Nephron progenitor cell (in vitro differentiated cells): Measurements from ENCODE around the gene POLR1E.
A peak's percentile ranks its signal among the peaks of the same experiment; 100 is the strongest.
"Not testable (repeated sequence)": the region's sequence is repeated elsewhere in the genome, so short reads cannot be mapped to it uniquely, and the experiment has no call there.

Experiments
- DNase-seq: peaks from one replicate; pipeline ENCODE4 v3.0.0; 2021
- H3K27ac Mint-ChIP-seq: 2 replicates; pipeline ENCODE4 v1.8.0; 2021; ENCODE audit warnings: mild to moderate bottlenecking, moderate library complexity, mixed read lengths
- H3K27me3 Mint-ChIP-seq: 2 replicates; pipeline ENCODE4 v1.8.0; 2021; ENCODE audit warnings: mild to moderate bottlenecking, low read depth, mixed read lengths; ENCODE audit not compliant: poor library complexity
- H3K36me3 Mint-ChIP-seq: 2 replicates; pipeline ENCODE4 v1.8.0; 2021; ENCODE audit warnings: low read depth, mixed read lengths
- H3K4me1 Mint-ChIP-seq: 2 replicates; pipeline ENCODE4 v1.8.0; 2021; ENCODE audit warnings: mixed read lengths
- H3K4me3 Mint-ChIP-seq: 2 replicates; pipeline ENCODE4 v1.8.0; 2021; ENCODE audit warnings: mild to moderate bottlenecking, moderate library complexity, mixed read lengths
- H3K9me3 Mint-ChIP-seq: 2 replicates; pipeline ENCODE4 v1.8.0; 2021; ENCODE audit warnings: mild to moderate bottlenecking, moderate library complexity, mixed read lengths
- TF ChIP-seq, protein P1 (sequence below): fragments of 200-600 bp; sonication (generic); IDR thresholded peaks from 2 replicates; pipeline ENCODE4 v1.5.0; 2021; ENCODE audit warnings: antibody characterized with exemption

Gene POLR1E

DNA sequence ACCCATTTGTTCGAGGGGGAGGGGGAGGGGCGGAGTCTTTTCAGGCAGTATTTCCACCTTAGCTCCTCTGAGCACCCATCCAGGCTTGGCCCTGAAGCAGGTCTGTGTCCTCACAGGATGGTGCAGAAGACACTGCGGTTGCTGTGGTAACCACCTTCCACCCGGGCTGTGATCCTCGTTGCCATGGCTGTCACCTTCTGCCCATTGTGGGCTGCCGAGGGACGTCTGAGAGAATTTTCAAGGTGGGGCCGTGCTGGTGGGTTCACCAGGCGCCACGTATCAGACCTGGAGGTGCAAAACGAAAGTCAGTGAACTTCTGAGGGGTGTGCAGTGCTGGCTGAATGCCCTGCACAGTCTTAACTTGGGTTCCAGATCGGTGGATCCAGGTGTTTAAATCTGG, 26.7 kb downstream of the POLR1E start:
- Mint-ChIP-seq H3K4me1 (peaks cover 6% of the 10 kb centered on the region), H3K4me3 (no peak overlapping the region), H3K27me3 (no peaks in the 10 kb centered on the region), H3K9me3 (no peaks in the 10 kb centered on the region), H3K36me3 (peaks cover 40% of the 10 kb centered on the region), H3K27ac (peak overlapping the region; percentile 81)
- DNase-seq = no peak
- TF ChIP-seq, protein P1, sequence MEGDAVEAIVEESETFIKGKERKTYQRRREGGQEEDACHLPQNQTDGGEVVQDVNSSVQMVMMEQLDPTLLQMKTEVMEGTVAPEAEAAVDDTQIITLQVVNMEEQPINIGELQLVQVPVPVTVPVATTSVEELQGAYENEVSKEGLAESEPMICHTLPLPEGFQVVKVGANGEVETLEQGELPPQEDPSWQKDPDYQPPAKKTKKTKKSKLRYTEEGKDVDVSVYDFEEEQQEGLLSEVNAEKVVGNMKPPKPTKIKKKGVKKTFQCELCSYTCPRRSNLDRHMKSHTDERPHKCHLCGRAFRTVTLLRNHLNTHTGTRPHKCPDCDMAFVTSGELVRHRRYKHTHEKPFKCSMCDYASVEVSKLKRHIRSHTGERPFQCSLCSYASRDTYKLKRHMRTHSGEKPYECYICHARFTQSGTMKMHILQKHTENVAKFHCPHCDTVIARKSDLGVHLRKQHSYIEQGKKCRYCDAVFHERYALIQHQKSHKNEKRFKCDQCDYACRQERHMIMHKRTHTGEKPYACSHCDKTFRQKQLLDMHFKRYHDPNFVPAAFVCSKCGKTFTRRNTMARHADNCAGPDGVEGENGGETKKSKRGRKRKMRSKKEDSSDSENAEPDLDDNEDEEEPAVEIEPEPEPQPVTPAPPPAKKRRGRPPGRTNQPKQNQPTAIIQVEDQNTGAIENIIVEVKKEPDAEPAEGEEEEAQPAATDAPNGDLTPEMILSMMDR = no peak

DNA sequence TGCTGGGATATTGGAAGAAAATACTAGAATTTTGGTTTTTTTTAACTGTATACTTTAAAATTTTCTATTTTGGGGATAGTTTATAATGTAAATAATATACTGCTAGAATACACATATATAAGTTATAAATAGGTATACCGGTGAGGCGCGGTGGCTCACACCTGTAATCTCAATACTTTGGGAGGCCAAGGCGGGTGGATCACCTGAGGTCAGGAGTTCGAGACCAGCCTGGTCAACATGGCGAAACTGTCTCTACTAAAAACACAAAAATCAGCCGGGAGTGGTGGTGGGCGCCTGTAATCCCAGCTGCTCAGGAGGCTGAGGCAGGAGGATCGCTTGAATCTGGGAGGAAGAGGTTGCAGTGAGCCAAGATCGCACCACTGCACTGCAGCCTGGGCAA, 28.7 kb downstream of the POLR1E start:
- H3K4me1 Mint-ChIP-seq, H3K27ac Mint-ChIP-seq, DNase-seq, H3K27me3 Mint-ChIP-seq, H3K4me3 Mint-ChIP-seq, H3K9me3 Mint-ChIP-seq: not testable (repeated sequence)
- peaks cover 55% of the 10 kb centered on the region for H3K36me3 Mint-ChIP-seq

DNA sequence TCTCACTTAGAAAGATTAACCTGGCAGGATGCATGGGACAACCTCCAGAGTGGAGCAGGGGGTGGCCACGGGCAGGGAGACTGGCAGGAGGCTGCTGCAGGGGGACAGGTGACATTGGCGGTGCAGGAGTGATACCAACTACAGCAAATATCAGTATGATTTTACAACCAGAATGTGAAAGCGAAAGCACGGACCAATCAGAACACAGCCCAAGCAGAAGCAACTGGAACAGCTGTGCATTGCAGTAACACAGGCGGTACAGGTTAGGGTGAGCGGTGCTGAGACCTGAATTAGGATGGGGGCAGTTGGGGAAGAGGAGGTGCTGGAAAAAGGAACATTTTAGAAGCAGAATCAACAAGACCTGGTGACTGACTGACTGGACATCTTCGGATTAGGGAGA, 29.3 kb downstream of the POLR1E start:
- peaks cover 57% of the 10 kb centered on the region for H3K36me3 Mint-ChIP-seq
- no peak for DNase-seq
- H3K4me1 Mint-ChIP-seq = no peaks in the 10 kb centered on the region

DNA sequence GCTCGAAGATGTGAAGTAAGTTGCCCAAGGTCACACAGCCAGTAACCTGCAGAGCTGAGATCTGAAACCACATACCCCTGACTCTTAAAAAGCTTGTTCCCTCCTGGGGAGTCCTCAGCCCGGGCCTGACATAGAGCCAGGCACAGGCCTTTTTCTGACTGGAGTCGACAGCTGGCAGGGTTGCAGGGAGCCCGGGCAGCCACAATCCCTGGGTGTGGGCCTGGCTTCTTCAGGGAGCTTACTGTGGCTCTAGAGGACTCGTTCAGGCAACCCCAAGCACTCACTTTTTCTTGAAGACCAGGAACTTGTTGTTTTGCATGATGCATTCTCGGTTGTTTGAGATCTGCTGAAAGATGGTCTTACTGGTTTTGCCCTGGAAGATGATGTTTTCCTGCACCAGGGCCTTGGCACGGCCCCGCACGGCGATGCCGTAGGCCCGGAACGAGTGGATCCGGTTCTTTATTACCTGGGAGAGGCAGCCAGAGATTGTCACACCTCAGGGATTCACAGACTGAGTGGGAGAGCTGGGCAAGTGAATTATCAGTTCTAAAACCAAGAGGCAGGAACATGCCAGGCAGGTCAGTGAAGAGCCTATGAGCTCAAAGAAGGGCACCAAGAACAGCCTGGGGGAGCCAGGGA, 30.0 kb downstream of the POLR1E start:
- H3K27ac Mint-ChIP-seq = no peak overlapping the region
- H3K4me3 Mint-ChIP-seq = no peak overlapping the region
- H3K4me1 Mint-ChIP-seq = no peaks in the 10 kb centered on the region
- DNase-seq = no peak
- H3K27me3 Mint-ChIP-seq = peaks cover 4% of the 10 kb centered on the region
- TF ChIP-seq, protein P1 = no peak
- H3K9me3 Mint-ChIP-seq = no peaks in the 10 kb centered on the region
- peaks cover 59% of the 10 kb centered on the region for H3K36me3 Mint-ChIP-seq

More for the DNA sequence above, 29.3 kb downstream of the POLR1E start:
- no peak overlapping the region for H3K4me3 Mint-ChIP-seq
- no peaks in the 10 kb centered on the region for H3K9me3 Mint-ChIP-seq
- TF ChIP-seq, protein P1 = no peak
- peaks cover 4% of the 10 kb centered on the region for H3K27me3 Mint-ChIP-seq
- H3K27ac Mint-ChIP-seq = peak overlapping the region; percentile 53

DNA sequence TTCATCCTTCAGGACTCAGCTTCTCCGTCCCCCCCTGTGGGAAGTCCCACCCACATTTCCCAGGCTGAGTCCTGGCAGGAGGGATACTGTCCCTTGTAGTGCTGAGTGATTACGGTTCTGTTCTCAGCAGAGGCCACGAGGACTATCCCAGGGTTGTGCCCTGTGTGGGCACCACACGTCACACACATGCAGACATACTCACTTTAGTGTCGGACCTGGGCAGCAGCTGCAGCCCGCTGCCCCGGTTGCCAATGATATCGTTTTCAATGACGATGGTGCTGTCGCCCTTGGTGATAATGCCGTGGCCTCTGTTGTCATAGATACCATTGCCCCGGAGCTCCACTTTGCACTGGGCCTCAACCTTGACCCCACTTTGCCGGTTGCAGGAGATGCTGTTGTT, 32.2 kb downstream of the POLR1E start:
- H3K4me3 Mint-ChIP-seq = no peak overlapping the region
- TF ChIP-seq, protein P1 = no peak
- peaks cover 4% of the 10 kb centered on the region for H3K27me3 Mint-ChIP-seq
- no peaks in the 10 kb centered on the region for H3K9me3 Mint-ChIP-seq
- H3K27ac Mint-ChIP-seq = no peak overlapping the region
- peaks cover 68% of the 10 kb centered on the region for H3K36me3 Mint-ChIP-seq
- no peaks in the 10 kb centered on the region for H3K4me1 Mint-ChIP-seq
- DNase-seq = no peak

DNA sequence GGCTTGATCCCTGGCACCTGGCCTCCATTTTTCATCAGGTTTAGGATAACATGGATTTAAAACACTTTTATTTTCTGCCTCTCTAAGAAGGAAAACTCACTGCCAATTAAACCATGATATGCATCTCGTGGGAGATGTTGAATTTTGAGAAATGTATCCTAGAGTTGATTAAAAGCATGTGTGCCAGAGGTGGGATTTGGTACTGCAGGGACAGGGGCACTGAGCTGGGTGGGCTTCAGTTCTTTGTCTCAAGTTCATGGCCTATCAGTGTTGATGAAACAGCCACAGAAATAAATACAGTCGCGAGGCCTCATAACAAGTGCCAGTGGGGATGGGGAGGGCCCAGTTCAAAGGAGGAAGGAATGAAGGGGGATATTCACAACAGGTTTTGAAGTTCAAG, 34.9 kb downstream of the POLR1E start:
- Mint-ChIP-seq H3K27ac (peak overlapping the region; percentile 66), H3K36me3 (peaks cover 68% of the 10 kb centered on the region), H3K4me1 (no peaks in the 10 kb centered on the region), H3K27me3 (peaks cover 4% of the 10 kb centered on the region), H3K4me3 (no peak overlapping the region), H3K9me3 (no peaks in the 10 kb centered on the region)
- no peak for DNase-seq
- TF ChIP-seq, protein P1 = peak; percentile 10
